Karpas-422 (cell line): Measurements from ENCODE around the gene ZNF580. TPM values are rescaled to one million over a fixed set of nuclear protein-coding genes. Genes with fewer than 3 reads are reported as not detected.
A peak's percentile ranks its signal among the peaks of the same experiment; 100 is the strongest.

Experiments used
- DNase-seq: peaks from one replicate; pipeline ENCODE4 v3.0.0-alpha.2; 2015
- H2AFZ ChIP-seq: fragments of 200-600 bp; sonication (generic); 2 replicates; pipeline ENCODE4 v1.6.1; 2014; ENCODE audit warnings: antibody characterized with exemption, low read length, mixed read lengths
- H3K27ac ChIP-seq: fragments of 200-600 bp; sonication (generic); 2 replicates; pipeline ENCODE4 v1.5.1; 2014; ENCODE audit warnings: mild to moderate bottlenecking, low read length, moderate library complexity
- H3K27me3 ChIP-seq: fragments of 200-600 bp; sonication (generic); 2 replicates; pipeline ENCODE4 v1.6.1; 2014; ENCODE audit warnings: low read length, mixed read lengths
- H3K36me3 ChIP-seq: fragments of 200-600 bp; sonication (generic); 2 replicates; pipeline ENCODE4 v1.6.1; 2014; ENCODE audit warnings: low read length, mixed read lengths; ENCODE audit not compliant: insufficient read depth
- H3K4me1 ChIP-seq: fragments of 200-600 bp; sonication (generic); 2 replicates; pipeline ENCODE4 v1.6.1; 2014; ENCODE audit warnings: mild to moderate bottlenecking, low read length, mixed read lengths
- H3K4me2 ChIP-seq: fragments of 200-600 bp; sonication (generic); 2 replicates; pipeline ENCODE4 v1.6.1; 2014; ENCODE audit warnings: low read length, low read depth, mild to moderate bottlenecking; ENCODE audit not compliant: poor library complexity, severe bottlenecking
- H3K4me3 ChIP-seq: fragments of 200-600 bp; sonication (generic); 2 replicates; pipeline ENCODE4 v1.5.1; 2014; ENCODE audit warnings: mild to moderate bottlenecking, antibody characterized with exemption, low read length, mixed read lengths
- H3K79me2 ChIP-seq: fragments of 200-600 bp; sonication (generic); 2 replicates; pipeline ENCODE4 v1.6.1; 2014; ENCODE audit warnings: mild to moderate bottlenecking, low read length, mixed read lengths
- H3K9ac ChIP-seq: fragments of 200-600 bp; sonication (generic); 2 replicates; pipeline ENCODE4 v1.6.0; 2014; ENCODE audit warnings: low read length
- H3K9me2 ChIP-seq: fragments of 200-600 bp; sonication (generic), shearing (Covaris generic); replicated peaks from 2 replicates; pipeline ENCODE4 v1.6.0; 2014; ENCODE audit warnings: mild to moderate bottlenecking, low read length, moderate library complexity; ENCODE audit not compliant: insufficient read depth
- H3K9me3 ChIP-seq: fragments of 300-700, 200-600 bp; sonication (generic); 2 replicates; pipeline ENCODE4 v1.6.1; 2014; ENCODE audit warnings: low read length, mixed read lengths
- H4K20me1 ChIP-seq: fragments of 200-600 bp; sonication (generic); 2 replicates; pipeline ENCODE4 v1.6.1; 2014; ENCODE audit warnings: mild to moderate bottlenecking, antibody characterized with exemption, low read length, low read depth; ENCODE audit not compliant: insufficient read depth
- total RNA-seq: library from RNA; depleted of rRNA; stranded (reverse); fragments of >200 nt; shearing (Covaris generic); gene quantifications from 2 replicates; pipeline ENCODE4 v1.2.3, GENCODE V29; 2014; ENCODE audit warnings: low replicate concordance

ZNF580 gene
- total RNA-seq, 1 experiment from 2014 or later, result 47.5 TPM

DNA sequence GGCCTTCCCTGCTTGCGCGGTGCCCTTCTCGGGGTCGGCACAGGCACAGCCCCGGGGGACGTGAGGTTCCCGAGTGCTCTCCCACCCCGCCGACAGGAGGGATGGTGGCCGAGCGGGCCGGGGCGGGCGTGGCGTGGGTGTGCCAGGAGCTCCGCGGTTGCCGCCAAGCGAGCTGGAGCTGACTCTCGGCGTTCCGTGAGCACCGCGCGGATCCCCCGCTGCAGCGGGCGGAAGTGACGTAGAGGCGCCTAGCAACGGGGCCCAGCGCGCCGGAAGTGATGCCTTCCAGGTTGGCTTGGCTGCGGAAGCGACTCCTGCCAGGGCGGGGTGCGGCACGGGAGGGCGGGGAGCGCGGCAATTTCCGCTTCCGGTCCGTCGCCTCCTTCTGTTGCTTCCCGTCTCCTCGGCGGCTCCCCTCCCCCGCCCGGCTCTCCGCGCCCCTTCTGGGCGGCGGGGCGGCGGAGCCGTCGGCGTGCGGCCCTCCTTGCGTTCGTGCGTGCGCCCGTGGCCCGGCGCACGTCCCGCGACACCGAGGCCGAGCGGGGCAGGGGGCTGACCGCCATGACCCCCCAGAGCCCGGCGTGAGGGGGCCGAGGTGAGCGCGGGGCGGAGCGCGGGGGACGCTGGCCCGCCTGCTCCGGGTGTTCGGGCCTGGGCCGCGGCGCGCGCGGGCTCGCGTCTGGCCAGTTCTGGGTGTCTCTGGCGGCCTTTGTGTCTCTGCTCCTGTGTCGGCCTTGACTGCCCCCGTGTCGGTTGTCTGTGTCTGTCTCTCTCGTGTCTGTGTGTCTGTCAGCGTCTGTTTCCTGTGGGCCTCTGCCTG is 34.2 kb downstream of the ZNF580 start, which contains the start of gene EPN1:
Gene EPN1 (plus strand): TSS at position 386 of the 820 bp plus-strand sequence. CDS start 3,402 bp downstream, outside the sequence.
- H3K27me3 ChIP-seq, result no peaks in the 10 kb centered on the region
- H2AFZ ChIP-seq, result no peak within 1 kb of the TSS; the same call in 1 of the 2 replicates
- H3K36me3 ChIP-seq, result peaks cover 24% of the 10 kb centered on the region
- peak within 1 kb of the TSS; percentile 93 for H3K9ac ChIP-seq
- peak within 1 kb of the TSS; percentile 92 for H3K4me2 ChIP-seq
- H3K27ac ChIP-seq, result peak within 1 kb of the TSS; percentile 94
- H3K9me3 ChIP-seq, result no peaks in the 10 kb centered on the region
- peaks cover 84% of the 10 kb centered on the region for H3K79me2 ChIP-seq
- peak; percentile 100 for DNase-seq
- peaks cover 76% of the 10 kb centered on the region for H3K4me1 ChIP-seq
- H4K20me1 ChIP-seq, result peaks cover 53% of the 10 kb centered on the region
- H3K9me2 ChIP-seq, result no peaks in the 10 kb centered on the region
- peak within 1 kb of the TSS; percentile 82 for H3K4me3 ChIP-seq

DNA sequence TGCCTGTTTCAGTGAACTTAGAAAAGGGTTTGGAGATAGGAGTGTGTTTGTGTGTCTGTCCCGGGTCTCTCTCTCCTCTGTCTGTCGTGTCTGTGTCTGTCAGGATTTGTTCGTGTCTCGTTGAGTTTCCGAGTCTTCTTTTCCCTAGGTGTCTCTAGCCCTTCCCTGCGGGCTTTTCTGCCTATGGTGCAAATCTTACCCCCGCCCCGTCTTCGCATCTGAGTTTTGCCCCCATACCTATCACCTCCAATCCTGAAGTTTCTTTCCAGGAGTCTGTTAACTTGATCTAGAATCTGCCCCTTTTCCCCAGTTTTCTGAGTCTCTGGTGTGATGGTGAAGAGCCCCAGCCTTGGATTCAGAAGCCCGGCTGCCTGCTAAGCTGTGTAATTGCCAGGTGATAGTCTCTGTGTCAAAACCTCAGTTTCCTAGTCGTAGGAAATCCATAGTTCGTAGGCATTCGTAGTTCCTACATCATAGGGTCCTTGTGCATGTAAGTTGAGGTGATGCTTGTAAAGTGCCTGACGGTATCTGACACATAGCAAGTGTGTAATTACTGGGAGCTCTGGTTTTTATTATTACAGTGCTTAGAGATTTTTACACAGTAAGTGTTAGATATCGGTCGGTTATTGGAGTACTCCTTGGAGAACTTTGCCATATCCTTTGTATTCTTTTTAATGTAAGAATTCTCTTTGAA is 35.0 kb downstream of the ZNF580 start:
- no peaks in the 10 kb centered on the region for H3K9me2 ChIP-seq
- no peaks in the 10 kb centered on the region for H3K9me3 ChIP-seq
- H3K36me3 ChIP-seq, result peaks cover 20% of the 10 kb centered on the region; the same call in 1 of the 2 replicates
- peaks cover 53% of the 10 kb centered on the region for H4K20me1 ChIP-seq
- peak overlapping the region; percentile 92 for H3K4me2 ChIP-seq
- peak; percentile 58 for DNase-seq
- peak overlapping the region; percentile 93 for H3K9ac ChIP-seq
- H3K4me1 ChIP-seq, result peaks cover 69% of the 10 kb centered on the region
- no peak overlapping the region; the same call in 1 of the 2 replicates for H2AFZ ChIP-seq
- H3K4me3 ChIP-seq, result peak overlapping the region; percentile 82
- H3K27ac ChIP-seq, result peak overlapping the region; percentile 94
- no peaks in the 10 kb centered on the region for H3K27me3 ChIP-seq
- H3K79me2 ChIP-seq, result peaks cover 84% of the 10 kb centered on the region

DNA sequence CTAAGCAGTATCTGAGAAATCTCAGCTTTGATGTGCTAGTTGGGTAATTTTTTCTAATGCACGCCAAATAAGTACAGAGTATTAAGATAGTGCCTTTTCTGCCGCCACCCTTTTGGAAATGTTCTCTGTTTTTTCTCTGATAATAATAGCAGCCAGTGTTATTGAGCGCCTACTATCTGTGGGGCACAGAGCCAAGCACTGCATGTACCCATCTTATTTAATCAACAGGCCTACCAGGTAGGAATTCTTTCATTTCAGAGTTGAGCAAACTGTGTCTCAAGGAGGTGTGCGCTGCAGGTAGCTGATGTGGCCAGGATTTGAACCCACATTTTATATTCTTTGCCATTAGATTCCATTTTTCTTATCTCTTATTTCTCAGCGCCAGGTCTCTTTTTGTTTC is 35.6 kb downstream of the ZNF580 start:
- Histone ChIP-seq H3K4me2 (peak overlapping the region; percentile 92), H3K9me3 (no peaks in the 10 kb centered on the region), H3K27me3 (no peaks in the 10 kb centered on the region), H3K36me3 (peaks cover 23% of the 10 kb centered on the region; the same call in 1 of the 2 replicates), H3K27ac (peak overlapping the region; percentile 94), H3K9ac (peak overlapping the region; percentile 93), H3K4me3 (peak overlapping the region; percentile 82), H3K9me2 (no peaks in the 10 kb centered on the region), H3K79me2 (peaks cover 84% of the 10 kb centered on the region), H3K4me1 (peaks cover 64% of the 10 kb centered on the region), H4K20me1 (peaks cover 53% of the 10 kb centered on the region), H2AFZ (no peak overlapping the region)
- peak; percentile 56 for DNase-seq

DNA sequence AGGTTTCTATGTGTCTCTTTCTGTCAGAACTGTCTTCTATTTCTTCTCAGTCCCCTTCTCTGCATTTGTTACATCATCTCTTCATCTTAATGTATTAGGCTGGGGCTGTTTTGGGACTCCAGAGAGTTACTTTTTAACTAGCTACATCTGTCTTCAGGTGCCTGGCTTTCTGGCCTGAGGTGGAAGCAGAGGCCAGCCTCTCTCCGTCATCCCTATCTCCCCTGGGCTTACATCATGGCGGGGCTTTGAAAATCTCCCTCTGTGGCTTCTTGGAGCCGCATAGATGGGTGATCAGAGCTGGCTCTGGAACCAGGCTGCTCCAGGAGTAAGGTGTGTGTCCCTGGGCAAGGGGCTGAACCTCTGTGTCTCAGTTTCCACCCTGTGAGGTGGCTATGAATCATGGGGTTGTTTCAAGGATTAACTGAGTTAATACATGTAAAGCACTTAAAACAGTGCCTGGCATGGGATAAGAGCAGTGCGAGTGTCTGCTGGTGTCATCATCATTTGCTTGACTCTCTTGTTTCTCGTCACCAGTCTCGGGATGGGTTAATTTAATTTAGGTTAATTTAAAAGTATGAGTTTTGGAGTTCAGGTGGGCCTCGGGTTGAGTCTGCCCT is 36.2 kb downstream of the ZNF580 start:
- peaks cover 24% of the 10 kb centered on the region; the same call in 1 of the 2 replicates for H3K36me3 ChIP-seq
- H4K20me1 ChIP-seq, result peaks cover 57% of the 10 kb centered on the region
- H3K79me2 ChIP-seq, result peaks cover 85% of the 10 kb centered on the region
- peak; percentile 65 for DNase-seq
- peak overlapping the region; percentile 92 for H3K4me2 ChIP-seq
- no peaks in the 10 kb centered on the region for H3K9me3 ChIP-seq
- H3K27me3 ChIP-seq, result no peaks in the 10 kb centered on the region
- peak overlapping the region; percentile 82 for H3K4me3 ChIP-seq
- no peaks in the 10 kb centered on the region for H3K9me2 ChIP-seq
- no peak overlapping the region for H2AFZ ChIP-seq
- peak overlapping the region; percentile 93 for H3K9ac ChIP-seq
- peaks cover 57% of the 10 kb centered on the region for H3K4me1 ChIP-seq
- H3K27ac ChIP-seq, result peak overlapping the region; percentile 94

DNA sequence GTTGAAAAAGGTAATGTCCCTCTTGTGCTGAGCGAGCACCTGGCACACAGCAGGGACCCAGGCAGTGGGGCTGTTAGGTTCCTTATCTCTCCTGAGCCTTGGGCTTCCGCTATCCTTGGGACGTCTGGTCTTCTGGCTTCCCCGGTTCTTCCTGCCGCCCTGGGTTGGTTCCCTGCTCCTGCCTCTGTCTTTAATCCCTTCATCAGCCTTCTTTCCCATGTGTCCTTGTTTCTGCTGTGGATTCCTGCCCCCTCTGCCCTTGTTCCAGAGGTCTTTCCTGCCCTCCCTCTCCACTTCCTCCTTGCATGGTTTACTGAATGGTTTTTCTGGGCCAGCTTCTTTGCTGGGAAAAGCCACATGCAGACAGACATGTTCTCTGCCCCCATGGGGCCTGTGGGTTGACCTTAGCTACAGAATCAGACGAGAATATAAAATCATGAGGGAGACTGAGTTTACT is 36.8 kb downstream of the ZNF580 start:
- Histone ChIP-seq H3K79me2 (peaks cover 84% of the 10 kb centered on the region), H3K9ac (peak overlapping the region; percentile 93), H3K27me3 (no peaks in the 10 kb centered on the region), H3K4me1 (peaks cover 51% of the 10 kb centered on the region), H3K36me3 (peaks cover 21% of the 10 kb centered on the region; the same call in 1 of the 2 replicates), H2AFZ (no peak overlapping the region), H3K9me2 (no peaks in the 10 kb centered on the region), H3K4me2 (peak overlapping the region; percentile 92), H4K20me1 (peaks cover 51% of the 10 kb centered on the region), H3K4me3 (peak overlapping the region; percentile 82), H3K27ac (peak overlapping the region; percentile 94), H3K9me3 (no peaks in the 10 kb centered on the region)
- DNase-seq, result no peak

DNA sequence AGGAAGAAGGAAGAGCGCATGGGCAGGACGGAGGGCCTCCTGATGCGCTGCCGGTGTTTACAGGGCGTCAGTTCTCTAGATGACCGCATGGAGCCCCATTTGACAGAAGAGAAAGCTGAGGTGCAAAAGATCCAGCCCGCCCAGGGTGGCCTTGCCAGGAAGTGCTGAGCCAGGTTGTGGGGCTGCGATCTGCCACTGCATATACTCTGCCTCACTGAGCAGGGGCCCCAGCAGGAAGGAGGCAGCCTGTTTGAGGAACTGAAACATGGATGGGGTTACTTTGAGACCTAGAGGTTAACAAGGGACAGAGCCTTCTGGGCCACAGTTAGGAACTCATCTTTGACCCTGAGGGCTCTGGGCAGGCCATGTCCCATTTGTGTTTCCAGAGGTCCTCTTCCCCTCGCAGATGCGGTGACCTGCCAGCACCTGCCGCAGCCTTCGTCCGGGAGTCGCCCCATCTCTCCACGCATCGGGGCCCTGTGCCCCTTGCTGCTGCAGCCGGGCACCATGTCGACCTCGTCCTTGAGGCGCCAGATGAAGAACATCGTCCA is 37.4 kb downstream of the ZNF580 start:
- Histone ChIP-seq H3K9me2 (no peaks in the 10 kb centered on the region), H3K36me3 (peaks cover 21% of the 10 kb centered on the region; the same call in 1 of the 2 replicates), H3K9me3 (no peaks in the 10 kb centered on the region), H2AFZ (no peak overlapping the region), H3K9ac (peak overlapping the region; percentile 93), H3K27ac (peak overlapping the region; percentile 94), H3K79me2 (peaks cover 80% of the 10 kb centered on the region), H3K4me1 (peaks cover 45% of the 10 kb centered on the region), H3K4me3 (peak overlapping the region; percentile 82), H3K4me2 (peak overlapping the region; percentile 92), H3K27me3 (no peaks in the 10 kb centered on the region), H4K20me1 (peaks cover 46% of the 10 kb centered on the region)
- DNase-seq, result peak; percentile 97

DNA sequence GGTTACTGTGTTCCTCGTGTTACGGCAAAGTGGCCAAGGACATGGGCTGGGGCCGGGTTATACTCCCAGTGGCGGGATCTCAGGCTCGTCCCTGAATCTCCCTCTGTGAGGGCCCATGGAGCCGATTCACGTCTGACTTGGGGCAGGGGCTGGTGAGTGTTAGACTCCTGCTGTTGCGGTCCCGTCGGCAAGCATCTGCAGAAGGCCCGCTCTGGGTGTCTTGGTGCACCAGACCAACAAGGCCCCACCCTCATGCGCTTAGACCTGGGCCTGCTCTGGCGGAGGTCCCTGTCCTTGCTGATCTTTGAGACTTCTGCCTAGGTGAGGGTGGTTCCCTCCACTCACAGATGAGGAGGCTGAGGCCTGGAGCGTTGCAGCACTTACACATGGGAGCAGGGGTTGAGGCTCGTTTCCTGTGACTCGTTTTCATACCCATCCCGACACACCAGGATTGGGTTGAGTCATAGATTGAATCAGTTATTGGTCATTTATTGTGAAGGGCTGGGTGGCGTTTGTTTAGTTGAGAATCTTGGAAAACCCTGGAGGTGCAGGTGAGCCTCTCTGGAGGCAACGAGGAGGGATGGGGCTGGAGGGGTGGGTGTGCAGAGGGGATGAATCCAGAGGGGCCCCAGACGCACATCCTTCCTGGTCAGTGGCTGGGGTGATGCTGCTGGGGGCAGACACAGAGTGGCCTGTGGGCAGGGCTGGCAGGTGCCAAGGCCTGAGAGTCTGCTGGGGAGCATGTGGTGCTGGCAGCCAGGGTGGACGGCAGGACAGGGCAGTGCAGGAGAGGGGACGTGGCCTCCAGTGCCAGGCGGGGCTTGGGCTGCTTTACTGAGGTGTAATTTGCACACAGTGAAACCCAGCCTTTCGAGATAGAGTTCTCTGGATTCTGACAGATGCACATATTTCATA is 38.8 kb downstream of the ZNF580 start:
- Histone ChIP-seq H3K27ac (no peak overlapping the region), H3K4me1 (peaks cover 34% of the 10 kb centered on the region), H3K9ac (no peak overlapping the region)

More for the DNA sequence above, 38.8 kb downstream of the ZNF580 start:
- H2AFZ ChIP-seq, result no peak overlapping the region
- H3K79me2 ChIP-seq, result peaks cover 88% of the 10 kb centered on the region
- H4K20me1 ChIP-seq, result peaks cover 49% of the 10 kb centered on the region
- H3K9me2 ChIP-seq, result no peaks in the 10 kb centered on the region
- no peaks in the 10 kb centered on the region for H3K9me3 ChIP-seq
- H3K27me3 ChIP-seq, result no peaks in the 10 kb centered on the region
- peaks cover 32% of the 10 kb centered on the region; the same call in 1 of the 2 replicates for H3K36me3 ChIP-seq
- H3K4me2 ChIP-seq, result no peak overlapping the region
- DNase-seq, result no peak
- H3K4me3 ChIP-seq, result no peak overlapping the region
